GM21528 (cell line): Measurements from ENCODE around the gene ANKUB1.
"Not testable (repeated sequence)": the region's sequence is repeated elsewhere in the genome, so short reads cannot be mapped to it uniquely, and the experiment has no call there.

ENCODE experiments used
- ATAC-seq: cut with Tn5 transposase; IDR thresholded peaks from one replicate; pipeline ENCODE4 v1.9.1; 2021; ENCODE audit warnings: mild to moderate bottlenecking, moderate library complexity; ENCODE audit not compliant: unreplicated experiment, low FRiP score

The ANKUB1 gene

DNA sequence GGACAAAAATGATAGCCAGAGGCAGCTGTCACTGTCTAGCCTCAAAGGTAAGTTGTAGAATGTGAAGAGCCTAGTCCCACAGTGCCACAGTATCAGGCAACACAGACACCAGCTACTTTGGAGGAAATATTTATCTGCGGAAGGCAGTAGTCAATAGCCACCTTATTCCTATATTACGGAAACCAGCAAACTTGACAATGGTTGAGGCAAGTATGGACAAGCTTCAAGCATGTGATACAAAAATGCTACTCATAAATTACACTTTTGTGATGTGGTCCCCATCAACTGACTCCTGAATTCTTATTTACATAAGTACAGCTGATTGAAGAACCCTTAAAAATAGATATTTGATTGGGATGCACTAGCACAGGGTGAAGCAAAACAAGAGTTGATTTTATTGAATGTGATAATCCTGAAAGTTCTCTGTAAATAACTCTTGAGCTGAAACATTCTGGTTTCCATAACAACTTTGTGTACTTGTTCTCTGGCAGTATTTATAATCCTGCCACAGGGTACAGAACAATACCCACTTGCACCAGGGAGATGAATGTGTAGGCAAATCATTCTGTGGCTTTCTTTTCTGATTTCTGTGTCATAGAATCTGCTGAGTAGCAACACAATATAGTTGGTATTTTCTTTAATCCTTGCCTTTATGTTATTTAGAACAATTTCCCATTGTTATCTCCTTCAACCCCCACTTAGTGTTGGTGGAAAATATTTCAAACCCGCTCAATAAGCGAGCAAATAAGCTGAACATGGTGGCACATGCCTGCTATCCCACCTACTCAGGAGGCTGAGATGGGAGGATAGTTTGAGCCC is at the start of gene ANKUB1:
Gene ANKUB1 (minus strand): TSS at position 103 of the 819 bp plus-strand sequence. CDS start 188 bp downstream, outside the sequence.
- ATAC-seq, result no peak

GRCh38 chr3:149839896-149840295 is 47.5 kb upstream of the ANKUB1 start:
- ATAC-seq, result no peak

- ATAC-seq, result not testable (repeated sequence)
Observed at GRCh38 chr3:149839469-149839868, 47.1 kb upstream of the ANKUB1 start.

DNA sequence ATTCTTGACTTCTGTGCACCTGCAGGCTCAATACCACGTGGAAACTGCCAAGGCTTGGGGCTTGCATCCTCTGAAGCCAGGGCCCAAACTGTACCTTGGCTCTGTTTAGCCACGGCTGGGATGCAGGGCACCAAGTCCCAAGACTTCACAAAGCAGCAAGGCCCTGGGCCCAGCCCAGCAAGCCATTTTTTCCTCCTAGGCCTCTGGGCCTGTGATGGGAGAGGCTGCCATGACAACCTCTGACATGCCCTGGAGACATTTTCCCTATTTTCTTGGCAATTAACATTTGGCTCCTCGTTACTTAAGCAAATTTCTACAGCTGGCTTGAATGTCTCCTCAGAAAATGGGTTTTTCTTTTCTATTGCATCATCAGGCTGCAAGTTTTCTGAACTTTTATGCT is 46.1 kb upstream of the ANKUB1 start:
- ATAC-seq, result not testable (repeated sequence)

GRCh38 chr3:149833241-149833640 is 40.9 kb upstream of the ANKUB1 start:
- ATAC-seq, result no peak

DNA sequence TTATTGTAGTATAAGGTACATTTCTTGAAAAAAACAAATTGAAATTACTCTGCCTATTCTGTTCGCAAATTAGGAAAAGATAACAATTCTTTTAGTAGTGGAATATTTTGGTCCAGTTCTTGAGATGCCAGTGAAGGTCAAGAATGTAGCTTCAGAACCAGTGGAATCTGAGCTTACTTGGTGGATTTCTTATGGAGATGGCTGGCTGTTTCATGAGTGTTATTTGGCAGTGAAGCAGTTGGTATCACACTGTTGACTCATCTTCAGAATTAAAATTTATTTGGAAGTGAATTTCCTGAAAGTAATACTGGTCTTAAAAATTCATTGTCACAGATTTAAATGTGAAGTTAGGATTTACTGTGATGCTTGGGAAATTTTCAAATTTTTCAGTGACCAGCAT is 39.7 kb upstream of the ANKUB1 start:
- no peak for ATAC-seq

- no peak for ATAC-seq
Observed at GRCh38 chr3:149831321-149831720, 39.0 kb upstream of the ANKUB1 start.

DNA sequence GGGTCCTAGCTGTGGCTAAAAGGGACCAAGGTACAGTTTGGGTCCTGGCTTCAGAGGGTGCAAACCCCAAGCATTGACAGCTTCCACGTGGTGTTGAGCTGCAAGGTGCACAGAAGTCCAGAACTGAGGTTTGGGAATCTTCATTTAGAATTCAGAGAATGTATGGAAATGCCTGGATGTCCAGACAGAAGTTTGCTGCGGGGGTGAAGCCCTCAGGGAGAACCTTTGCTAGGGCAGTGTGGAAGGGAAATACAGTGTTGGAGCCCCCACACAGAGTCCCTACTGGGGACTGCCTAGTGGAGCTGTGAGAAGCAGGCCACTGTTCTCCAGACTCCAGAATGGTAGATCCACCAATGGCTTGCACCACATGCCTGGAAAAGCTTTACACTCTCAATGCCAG is 38.5 kb upstream of the ANKUB1 start:
- ATAC-seq, result no peak

GRCh38 chr3:149829631-149830030 is 37.3 kb upstream of the ANKUB1 start:
- ATAC-seq, result not testable (repeated sequence)

- ATAC-seq, result no peak
Observed at GRCh38 chr3:149828390-149828789, 36.0 kb upstream of the ANKUB1 start.

- no peak for ATAC-seq
Observed at GRCh38 chr3:149826636-149827035, 34.3 kb upstream of the ANKUB1 start.

GRCh38 chr3:149820183-149820582 is 27.8 kb upstream of the ANKUB1 start:
- ATAC-seq, result no peak

- ATAC-seq, result no peak
Observed at GRCh38 chr3:149819432-149819831, 27.1 kb upstream of the ANKUB1 start.

- no peak for ATAC-seq
Observed at GRCh38 chr3:149816986-149817385, 24.6 kb upstream of the ANKUB1 start.

GRCh38 chr3:149816311-149816710 is 24.0 kb upstream of the ANKUB1 start:
- no peak for ATAC-seq

GRCh38 chr3:149815728-149816127 is 23.4 kb upstream of the ANKUB1 start:
- no peak for ATAC-seq

GRCh38 chr3:149815321-149815720 is 23.0 kb upstream of the ANKUB1 start:
- no peak for ATAC-seq

DNA sequence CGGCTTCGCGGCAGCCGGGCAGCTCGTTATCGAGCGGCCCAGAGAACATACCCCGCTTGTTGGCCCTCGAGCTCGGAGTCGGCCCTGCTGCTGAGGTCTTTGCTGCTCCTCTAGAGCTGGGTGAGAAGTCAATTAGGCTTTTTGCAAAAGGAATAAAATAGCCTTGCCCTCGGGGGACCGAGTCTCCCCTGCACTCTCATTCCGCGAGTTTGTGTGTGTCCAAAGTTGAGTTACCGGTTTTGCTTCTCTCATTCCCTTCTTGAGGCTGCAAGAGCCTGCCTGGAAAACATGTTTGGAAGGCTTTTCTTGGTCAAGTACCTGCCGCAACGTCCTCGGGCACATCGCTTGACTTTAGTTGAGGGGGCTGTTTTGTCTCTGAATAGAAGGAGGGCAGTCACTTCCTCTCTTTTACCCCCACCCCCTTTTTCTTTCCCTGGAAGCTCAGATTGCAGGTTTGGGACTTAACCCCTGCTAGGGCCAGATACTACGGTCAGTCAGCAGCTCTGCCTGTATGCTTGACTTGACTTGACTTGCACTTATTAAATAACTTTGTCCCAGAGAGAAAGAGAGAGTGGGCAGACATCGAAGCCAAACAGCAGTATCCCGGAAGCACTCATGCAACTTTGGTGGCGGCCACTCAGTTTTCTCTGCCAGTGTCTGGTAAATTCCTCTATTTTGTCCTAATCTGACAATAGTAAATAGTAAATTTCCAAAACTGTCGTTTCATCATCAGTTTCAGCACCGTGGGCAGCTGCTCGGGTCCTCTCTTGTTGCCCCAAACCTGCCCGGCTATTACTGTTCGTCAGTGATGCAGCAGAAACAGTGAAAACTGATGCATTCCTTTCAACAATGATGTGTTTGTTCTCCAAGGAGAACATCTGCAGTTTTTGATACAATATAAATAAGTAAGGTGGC is 21.3 kb upstream of the ANKUB1 start:
- ATAC-seq, result peak; percentile 20

DNA sequence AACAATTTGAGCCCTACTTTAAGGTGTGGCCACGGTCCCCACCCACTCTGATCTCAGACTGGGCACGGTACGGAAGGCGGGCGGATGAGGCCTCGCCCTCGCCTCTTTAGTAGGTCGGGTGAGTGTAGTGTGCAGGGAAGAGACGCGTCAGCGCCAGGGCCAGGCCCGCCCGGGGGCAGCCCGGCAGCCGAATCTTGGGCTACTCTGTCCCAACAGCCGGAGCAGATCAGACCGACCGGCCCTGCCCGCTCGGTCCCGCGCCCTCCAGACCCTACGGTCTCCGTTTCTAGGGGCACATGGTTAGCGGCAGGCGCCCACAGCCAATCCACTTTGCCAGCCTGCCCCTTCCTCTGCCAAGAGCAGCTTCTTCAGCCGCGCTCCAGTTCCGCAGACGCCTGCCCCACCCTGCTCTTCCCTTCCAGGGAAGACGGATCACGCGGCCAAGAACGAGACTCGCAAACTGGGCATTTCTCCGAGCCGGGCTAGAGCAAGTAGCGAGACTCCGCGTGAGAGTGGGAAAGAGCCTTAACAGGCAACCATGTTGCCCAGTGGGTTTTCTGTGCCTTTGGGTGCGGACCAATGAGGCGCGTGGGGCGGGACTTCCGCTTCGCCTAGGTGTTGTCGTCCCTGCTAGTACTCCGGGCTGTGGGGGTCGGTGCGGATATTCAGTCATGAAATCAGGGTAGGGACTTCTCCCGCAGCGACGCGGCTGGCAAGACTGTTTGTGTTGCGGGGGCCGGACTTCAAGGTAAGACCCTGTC is 20.4 kb upstream of the ANKUB1 start, which contains the start of gene RNF13:
Gene RNF13 (plus strand): TSS at position 610 of the 761 bp plus-strand sequence. CDS start 32,812 bp downstream, outside the sequence.
- ATAC-seq, result peak; percentile 95

GRCh38 chr3:149812165-149812605 is 19.8 kb upstream of the ANKUB1 start:
- no peak for ATAC-seq
